A549 treated with AZD9567 at 1 μM for 4 hours (cell line): ENCODE results near the gene KRT79. TPM values are rescaled to one million over a fixed set of nuclear protein-coding genes. Genes with fewer than 3 reads are reported as not detected.

Experiments used
- total RNA-seq: library from RNA; stranded (reverse); fragments of 200-300 nt; extraction: Qiagen RNA extraction; gene quantifications from 5 replicates; pipeline ENCODE4 v1.2.3, GENCODE V29; 2022; ENCODE audit not compliant: insufficient read depth

Gene KRT79
- total RNA-seq = 0.03 to 0.12 TPM in 2 of 5 replicates, not detected in the others

GRCh38 chr12:52833922-52834726 is at the start of gene KRT79:
TSS of gene KRT79 (minus strand) at chr12:52834311. CDS start at chr12:52834260, 51 bp downstream.

GRCh38 chr12:52848661-52849255 is 14.6 kb upstream of the KRT79 start, which contains the start of gene KRT78:
TSS of gene KRT78 (minus strand) at chr12:52848994. CDS start at chr12:52848930, 64 bp downstream.

GRCh38 chr12:52813885-52814709 is 20.0 kb downstream of the KRT79 start, which contains the start of gene KRT4:
TSS of gene KRT4 (minus strand) at chr12:52814116. CDS start at chr12:52814058, 58 bp downstream.

GRCh38 chr12:52795694-52796428 is 38.2 kb downstream of the KRT79 start, which contains the start of gene KRT3:
TSS of gene KRT3 (minus strand) at chr12:52796117. CDS start at chr12:52796042, 75 bp downstream.

GRCh38 chr12:52776913-52777395 is 57.2 kb downstream of the KRT79 start, which contains the start of gene KRT76:
TSS of gene KRT76 (minus strand) at chr12:52777345. CDS start at chr12:52777291, 54 bp downstream.

Other genes with a start within 250 kb of the KRT79 start
- not detected in 5 replicates for gene KRT72, start 232.8 kb downstream of the KRT79 start, total RNA-seq
- gene KRT73, start 215.8 kb downstream of the KRT79 start, total RNA-seq = not detected in 5 replicates
- gene KRT2, start 182.1 kb downstream of the KRT79 start, total RNA-seq = not detected in 5 replicates
- 0.03 TPM in 1 of 5 replicates, not detected in the others for gene KRT1, start 153.9 kb downstream of the KRT79 start, total RNA-seq
- gene KRT77, start 130.8 kb downstream of the KRT79 start, total RNA-seq = not detected in 5 replicates
- not detected in 5 replicates for gene KRT76, start 57.0 kb downstream of the KRT79 start, total RNA-seq
- 0.05 to 0.08 TPM (median 0.08 TPM) in 3 of 5 replicates, not detected in the others for gene KRT3, start 38.2 kb downstream of the KRT79 start, total RNA-seq
- gene KRT4, start 20.2 kb downstream of the KRT79 start, total RNA-seq = 2.2 to 5.4 TPM (median 3.3 TPM) in 5 replicates
- 0.06 to 0.10 TPM (median 0.07 TPM) in 3 of 5 replicates, not detected in the others for gene KRT78, start 14.7 kb upstream of the KRT79 start, total RNA-seq
- gene KRT8, start 70.8 kb upstream of the KRT79 start, total RNA-seq = 3,881 to 5,092 TPM (median 4,868 TPM) in 5 replicates
- 2,648 to 3,325 TPM (median 3,183 TPM) in 5 replicates for gene KRT18, start 114.8 kb upstream of the KRT79 start, total RNA-seq
- gene EIF4B, start 172.1 kb upstream of the KRT79 start, total RNA-seq = 223 to 321 TPM (median 255 TPM) in 5 replicates
- 18.5 to 49.7 TPM (median 42.3 TPM) in 5 replicates for gene TNS2, start 215.8 kb upstream of the KRT79 start, total RNA-seq
- gene SPRYD3, start 245.1 kb upstream of the KRT79 start, total RNA-seq = 36.1 to 38.5 TPM (median 36.8 TPM) in 5 replicates